ENCODE data around the gene ANO9.

DNA sequence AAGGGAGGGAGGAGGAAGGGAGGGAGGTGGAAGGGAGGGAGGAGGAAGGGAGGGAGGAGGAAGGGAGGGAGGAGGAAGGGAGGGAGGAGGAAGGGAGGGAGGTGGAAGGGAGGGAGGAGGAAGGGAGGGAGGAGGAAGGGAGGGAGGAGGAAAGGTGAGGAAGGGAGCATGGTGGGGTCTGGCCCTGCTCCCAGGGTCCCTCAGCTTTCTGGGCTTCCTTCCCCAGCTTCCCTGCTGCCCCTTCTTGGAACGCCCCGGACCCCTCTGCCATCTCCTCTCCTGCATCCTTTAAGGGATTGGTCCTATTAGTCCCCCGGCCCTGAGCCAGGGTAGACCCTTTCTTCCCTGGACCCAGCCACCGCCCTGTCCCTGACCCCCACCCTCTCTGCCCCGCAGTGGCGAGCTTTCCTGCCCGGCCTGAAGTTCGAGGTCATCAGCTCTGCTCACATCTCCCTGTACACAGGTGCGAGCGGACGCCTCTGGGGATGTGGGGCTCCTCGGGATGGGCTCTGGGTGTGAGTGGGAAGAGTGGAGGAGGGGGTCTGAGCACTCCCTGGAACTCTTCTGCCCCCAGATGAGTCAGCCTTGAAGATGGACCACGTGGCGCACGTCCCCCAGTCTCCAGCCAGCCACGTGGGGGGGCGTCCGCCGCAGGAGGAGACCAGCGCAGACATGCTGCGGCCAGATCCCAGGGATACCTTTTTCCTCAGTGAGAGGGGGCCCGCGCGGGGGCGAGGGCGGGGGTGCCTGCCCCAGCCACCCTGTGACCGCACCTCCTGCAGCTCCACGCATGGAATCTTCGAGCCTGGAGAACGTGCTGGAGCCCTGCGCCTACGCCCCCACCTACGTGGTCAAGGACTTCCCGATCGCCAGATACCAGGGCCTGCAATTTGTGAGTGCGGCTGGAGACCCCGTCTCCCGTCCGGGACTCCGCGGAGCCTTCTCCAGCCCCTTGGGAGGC is 66.5 kb downstream of the ANO9 start:
- TF ChIP-seq, protein P1, sequence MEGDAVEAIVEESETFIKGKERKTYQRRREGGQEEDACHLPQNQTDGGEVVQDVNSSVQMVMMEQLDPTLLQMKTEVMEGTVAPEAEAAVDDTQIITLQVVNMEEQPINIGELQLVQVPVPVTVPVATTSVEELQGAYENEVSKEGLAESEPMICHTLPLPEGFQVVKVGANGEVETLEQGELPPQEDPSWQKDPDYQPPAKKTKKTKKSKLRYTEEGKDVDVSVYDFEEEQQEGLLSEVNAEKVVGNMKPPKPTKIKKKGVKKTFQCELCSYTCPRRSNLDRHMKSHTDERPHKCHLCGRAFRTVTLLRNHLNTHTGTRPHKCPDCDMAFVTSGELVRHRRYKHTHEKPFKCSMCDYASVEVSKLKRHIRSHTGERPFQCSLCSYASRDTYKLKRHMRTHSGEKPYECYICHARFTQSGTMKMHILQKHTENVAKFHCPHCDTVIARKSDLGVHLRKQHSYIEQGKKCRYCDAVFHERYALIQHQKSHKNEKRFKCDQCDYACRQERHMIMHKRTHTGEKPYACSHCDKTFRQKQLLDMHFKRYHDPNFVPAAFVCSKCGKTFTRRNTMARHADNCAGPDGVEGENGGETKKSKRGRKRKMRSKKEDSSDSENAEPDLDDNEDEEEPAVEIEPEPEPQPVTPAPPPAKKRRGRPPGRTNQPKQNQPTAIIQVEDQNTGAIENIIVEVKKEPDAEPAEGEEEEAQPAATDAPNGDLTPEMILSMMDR (IDR thresholded peaks at IDR 0.05; ENCODE audit: low read length), result no peak
- no peak for TF ChIP-seq EZH2 (optimal IDR thresholded peaks at IDR 0.05; ENCODE audit: low read depth, low read length)
